GM21528 (cell line): ENCODE data around the gene SSH2.

Experiments used
- ATAC-seq: cut with Tn5 transposase; IDR thresholded peaks from one replicate; pipeline ENCODE4 v1.9.1; 2021; ENCODE audit warnings: mild to moderate bottlenecking, moderate library complexity; ENCODE audit not compliant: unreplicated experiment, low FRiP score

Gene SSH2

GRCh38 chr17:29584452-29585079 lies 345.5 kb downstream of the SSH2 start:
- no peak for ATAC-seq

GRCh38 chr17:29583324-29584248 lies 346.4 kb downstream of the SSH2 start:
- ATAC-seq = no peak

- no peak for ATAC-seq
Observed at GRCh38 chr17:29582772-29583171, 347.3 kb downstream of the SSH2 start.

DNA sequence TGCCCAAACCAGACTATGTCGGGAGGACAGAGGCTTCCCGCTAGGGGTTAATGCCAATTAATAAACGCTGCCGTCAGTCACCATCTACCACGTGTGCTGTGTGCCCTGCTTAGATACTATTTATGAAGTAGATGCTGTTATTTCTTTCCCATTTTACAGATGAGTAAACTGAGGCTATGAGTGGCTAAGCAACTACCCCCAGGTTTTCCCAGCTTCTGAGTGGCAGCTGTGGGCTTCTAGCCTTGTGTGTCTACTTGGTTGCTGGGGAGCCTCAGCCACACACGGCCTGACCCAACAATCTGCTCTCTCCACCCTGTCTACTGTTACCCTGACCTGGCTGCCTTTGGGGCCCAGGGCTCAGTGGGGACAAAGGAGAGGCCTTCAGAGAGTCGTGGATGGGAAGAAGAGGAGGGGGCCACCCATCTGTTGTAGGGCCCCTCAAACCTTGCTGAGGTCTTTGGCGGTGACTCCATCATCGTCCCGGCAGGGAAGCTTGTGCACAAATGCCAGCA lies 347.7 kb downstream of the SSH2 start:
- no peak for ATAC-seq

DNA sequence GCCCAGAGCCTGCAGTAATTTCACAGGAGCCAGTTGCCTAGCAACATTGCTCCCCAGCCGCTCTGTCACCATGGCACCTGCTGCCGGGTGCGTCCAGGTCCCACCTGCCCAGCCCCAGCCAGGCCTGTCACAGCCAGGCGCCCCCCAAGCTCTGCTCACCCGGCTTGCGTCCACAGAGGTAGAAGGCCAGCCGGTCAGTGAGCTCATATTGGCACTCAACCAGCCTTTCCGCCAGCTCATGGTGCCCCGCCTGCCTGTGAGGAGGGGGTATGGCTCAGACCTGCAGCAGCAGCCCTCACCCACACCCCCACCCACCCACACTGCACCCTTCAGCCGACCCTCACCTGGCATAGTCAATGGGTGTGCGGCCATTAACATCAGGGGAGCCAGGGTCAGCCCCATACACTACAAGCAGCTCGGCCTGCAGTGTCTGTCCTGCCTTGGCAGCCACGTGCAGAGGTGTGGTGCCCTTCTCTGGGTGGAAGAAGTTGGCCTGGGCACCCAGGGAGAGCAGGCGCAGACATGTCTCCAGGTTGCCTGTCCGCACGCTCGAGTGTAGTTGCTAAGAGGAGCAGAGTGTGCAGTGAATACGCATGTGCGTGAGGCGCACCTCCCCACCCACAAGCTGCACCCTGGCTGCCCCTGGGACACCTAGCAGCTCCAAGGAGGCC lies 348.3 kb downstream of the SSH2 start:
- no peak for ATAC-seq

- peak; percentile 48 for ATAC-seq
Observed at GRCh38 chr17:29579866-29580771, 349.9 kb downstream of the SSH2 start.

DNA sequence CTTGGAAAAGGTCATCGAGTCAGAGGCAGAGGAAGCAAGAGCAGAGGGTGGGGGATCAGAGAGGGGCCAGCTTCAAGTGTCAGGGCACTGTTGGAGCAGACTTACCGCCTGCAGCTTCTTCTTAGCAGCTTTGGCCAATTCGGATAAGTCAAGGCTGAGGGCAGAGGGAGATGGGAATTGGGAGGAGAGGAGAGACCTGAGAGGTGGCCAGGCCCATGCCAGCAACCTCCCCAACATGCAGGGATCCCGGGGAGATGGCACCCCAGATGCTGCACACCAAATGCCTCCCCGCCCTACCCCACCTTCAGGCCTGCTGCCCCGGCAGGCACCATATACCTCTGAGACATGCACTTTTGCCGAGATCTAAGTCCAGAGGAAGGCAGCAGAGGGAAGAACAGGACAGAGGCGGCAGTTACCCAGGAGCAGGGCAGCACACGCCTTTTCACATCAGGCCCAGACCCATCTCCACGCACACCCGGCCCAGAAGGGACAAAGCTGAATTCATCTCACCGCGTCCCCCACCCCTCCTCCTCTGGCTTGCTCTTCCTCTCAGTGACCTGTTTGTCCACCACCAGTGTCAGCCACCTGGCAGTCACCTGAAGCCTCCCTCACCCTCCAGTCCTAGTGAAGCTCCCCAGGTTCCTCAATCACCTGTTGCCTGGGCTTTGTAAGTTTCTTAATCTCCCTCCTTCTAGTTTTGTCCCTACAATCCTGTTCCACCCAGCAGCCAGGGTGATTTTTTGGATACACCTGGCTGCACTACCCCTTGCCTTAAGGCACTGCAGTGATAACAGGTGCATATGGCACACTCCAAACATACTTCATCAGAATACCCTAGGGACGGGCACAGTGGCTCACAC lies 351.2 kb downstream of the SSH2 start:
- no peak for ATAC-seq

DNA sequence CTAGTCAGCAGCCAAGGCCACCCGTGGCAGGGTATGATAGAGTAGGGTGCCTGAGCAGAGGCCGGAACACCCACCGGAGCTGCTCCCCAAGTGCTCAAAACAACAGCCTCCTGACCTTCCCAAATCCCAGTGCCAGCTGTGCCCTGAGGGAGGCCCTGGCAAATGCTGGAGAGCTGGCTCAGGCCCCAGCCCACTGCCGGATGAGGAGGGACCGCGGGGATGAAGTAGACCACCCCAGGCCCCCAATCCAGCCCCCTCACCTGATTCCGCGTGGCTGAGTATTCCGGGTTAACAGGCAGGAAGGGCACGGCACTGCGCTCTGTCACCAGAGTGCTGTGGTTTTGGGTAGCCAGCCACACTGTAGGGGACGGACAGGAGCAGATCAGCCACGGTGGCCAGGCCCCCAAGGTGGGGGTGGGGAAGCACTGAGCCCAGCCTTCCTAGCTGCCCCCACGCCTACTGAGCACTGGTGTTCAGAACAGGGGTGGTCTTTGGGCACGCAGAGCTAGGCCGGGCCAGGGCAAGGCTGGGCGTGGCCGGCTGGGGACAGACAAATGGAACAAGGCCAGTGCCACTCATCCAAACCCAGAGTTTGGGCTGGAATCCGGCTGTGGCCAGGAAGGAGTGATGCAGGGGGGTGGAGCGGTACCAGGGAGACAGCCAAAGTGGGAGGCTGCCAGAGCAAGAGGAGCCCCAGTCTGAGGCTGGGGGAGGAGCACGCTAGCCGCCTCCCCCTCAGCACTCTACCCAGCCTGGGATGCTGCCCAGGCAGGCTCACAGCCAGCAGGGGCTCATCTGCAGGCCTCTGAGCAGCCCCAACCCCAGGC lies 352.4 kb downstream of the SSH2 start:
- ATAC-seq = no peak

DNA sequence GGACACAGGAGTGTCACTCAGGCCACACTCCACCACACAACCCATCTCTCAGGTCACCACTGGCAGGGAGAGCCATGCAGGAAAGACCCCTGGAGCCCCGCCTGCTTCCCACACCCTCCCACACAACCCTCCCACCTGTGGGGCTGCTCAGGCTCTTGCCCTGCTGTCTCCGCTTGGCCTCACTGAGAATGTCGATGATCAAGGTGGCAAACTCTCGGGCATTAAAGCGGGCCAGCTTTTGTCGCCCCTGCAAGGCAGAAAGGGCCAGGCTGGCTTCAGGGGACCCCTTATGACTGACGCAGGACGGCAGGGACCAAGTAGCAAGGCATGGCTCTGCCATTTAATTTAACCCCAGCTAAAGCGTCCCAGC lies 353.0 kb downstream of the SSH2 start:
- no peak for ATAC-seq

GRCh38 chr17:29576214-29577000 lies 353.6 kb downstream of the SSH2 start:
- no peak for ATAC-seq
